Fibroblast of mammary gland (primary cell): ENCODE measurements around the gene ABCG1.

ENCODE experiments used
- DNase-seq: peaks from one replicate; pipeline ENCODE4 v3.0.0-alpha.2; 2010; ENCODE audit warnings: low read depth
- H3K4me3 ChIP-seq: 2 replicates; pipeline ENCODE4 v1.5.1; 2011; ENCODE audit warnings: low read depth, mild to moderate bottlenecking, low read length, moderate library complexity; ENCODE audit not compliant: control insufficient read depth
- CTCF ChIP-seq: conservative IDR thresholded peaks from 2 replicates; pipeline ENCODE4 v1.5.1; 2011; ENCODE audit warnings: low read depth, low read length, inconsistent platforms; ENCODE audit not compliant: control insufficient read depth, insufficient read depth

Gene ABCG1

GRCh38 chr21:42207426-42207825 is 11.5 kb upstream of the ABCG1 start:
- H3K4me3 ChIP-seq: no peak overlapping the region
- no peak for TF ChIP-seq CTCF
- no peak for DNase-seq

GRCh38 chr21:42208036-42208435 is 10.9 kb upstream of the ABCG1 start:
- no peak for DNase-seq
- no peak for TF ChIP-seq CTCF
- H3K4me3 ChIP-seq: no peak overlapping the region

- TF ChIP-seq CTCF: no peak
- no peak for DNase-seq
- no peak overlapping the region for H3K4me3 ChIP-seq
Observed at GRCh38 chr21:42208801-42209490, 10.0 kb upstream of the ABCG1 start.

GRCh38 chr21:42209801-42210479 is 9.0 kb upstream of the ABCG1 start:
- DNase-seq: no peak
- no peak overlapping the region for H3K4me3 ChIP-seq
- TF ChIP-seq CTCF: no peak

GRCh38 chr21:42212266-42212665 is 6.7 kb upstream of the ABCG1 start:
- no peak overlapping the region for H3K4me3 ChIP-seq
- no peak for DNase-seq
- no peak for TF ChIP-seq CTCF

- no peak overlapping the region for H3K4me3 ChIP-seq
- DNase-seq: no peak
- no peak for TF ChIP-seq CTCF
Observed at GRCh38 chr21:42213082-42213774, 5.7 kb upstream of the ABCG1 start.
